Hepatocyte (in vitro differentiated cells): ENCODE results near the gene RAP1B.

Experiments
- EZH2 ChIP-seq: fragments of 200-600 bp; sonication (generic); IDR thresholded peaks from 2 replicates; pipeline ENCODE4 v1.6.1; 2016; ENCODE audit warnings: antibody characterized with exemption, mild to moderate bottlenecking, borderline replicate concordance
- EZH2phosphoT487 ChIP-seq: fragments of 200-600 bp; sonication (generic); IDR thresholded peaks from one replicate; pipeline ENCODE4 v1.6.1; 2018; ENCODE audit warnings: antibody characterized with exemption, mild to moderate bottlenecking, low read depth, moderate library complexity; ENCODE audit not compliant: unreplicated experiment, severe bottlenecking
- TF ChIP-seq, protein P1 (sequence below): fragments of 200-600 bp; sonication (generic); IDR thresholded peaks from 2 replicates; pipeline ENCODE4 v1.5.1; 2016; ENCODE audit warnings: antibody characterized with exemption, mild to moderate bottlenecking; ENCODE audit not compliant: poor library complexity

DNA sequence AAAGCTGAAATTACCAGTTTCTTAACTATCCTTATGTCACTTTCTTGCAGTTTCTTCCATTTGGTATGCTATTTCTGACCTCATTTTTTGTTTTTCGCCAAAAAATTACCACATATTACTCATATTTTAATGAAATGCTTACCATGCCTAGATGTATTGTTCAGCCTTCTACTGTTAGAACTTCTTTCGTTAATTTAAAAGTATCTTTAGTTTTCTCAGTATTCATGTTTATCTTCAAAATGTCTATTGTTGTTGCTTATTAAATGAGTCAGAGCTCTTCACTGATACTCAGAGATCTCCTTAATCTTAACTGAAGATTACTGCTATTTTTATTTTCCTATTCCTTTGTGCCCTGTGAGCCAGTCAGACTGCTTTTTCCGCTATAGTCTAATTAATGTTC lies 20.5 kb downstream of the RAP1B start:
- TF ChIP-seq, protein P1, sequence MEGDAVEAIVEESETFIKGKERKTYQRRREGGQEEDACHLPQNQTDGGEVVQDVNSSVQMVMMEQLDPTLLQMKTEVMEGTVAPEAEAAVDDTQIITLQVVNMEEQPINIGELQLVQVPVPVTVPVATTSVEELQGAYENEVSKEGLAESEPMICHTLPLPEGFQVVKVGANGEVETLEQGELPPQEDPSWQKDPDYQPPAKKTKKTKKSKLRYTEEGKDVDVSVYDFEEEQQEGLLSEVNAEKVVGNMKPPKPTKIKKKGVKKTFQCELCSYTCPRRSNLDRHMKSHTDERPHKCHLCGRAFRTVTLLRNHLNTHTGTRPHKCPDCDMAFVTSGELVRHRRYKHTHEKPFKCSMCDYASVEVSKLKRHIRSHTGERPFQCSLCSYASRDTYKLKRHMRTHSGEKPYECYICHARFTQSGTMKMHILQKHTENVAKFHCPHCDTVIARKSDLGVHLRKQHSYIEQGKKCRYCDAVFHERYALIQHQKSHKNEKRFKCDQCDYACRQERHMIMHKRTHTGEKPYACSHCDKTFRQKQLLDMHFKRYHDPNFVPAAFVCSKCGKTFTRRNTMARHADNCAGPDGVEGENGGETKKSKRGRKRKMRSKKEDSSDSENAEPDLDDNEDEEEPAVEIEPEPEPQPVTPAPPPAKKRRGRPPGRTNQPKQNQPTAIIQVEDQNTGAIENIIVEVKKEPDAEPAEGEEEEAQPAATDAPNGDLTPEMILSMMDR, result no peak
- TF ChIP-seq EZH2 (no peak), EZH2phosphoT487 (no peak)
